Spinal cord (tissue), 10 donors: ENCODE data around the gene CUEDC2. TPM values are rescaled to one million over a fixed set of nuclear protein-coding genes. Genes with fewer than 3 reads are reported as not detected.

ENCODE experiments used
- DNase-seq, 6 donors: peaks; one replicate each; pipeline versions ENCODE4 v3.0.0 to v3.0.0-alpha.2; 2013 to 2015; ENCODE audit warnings: low spot score in 6 of 6, low read depth in 4 of 6
- H3K27ac ChIP-seq: one replicate; pipeline ENCODE4 v1.5.1; 2013; ENCODE audit warnings: low read depth, low read length, control low read depth
- H3K27me3 ChIP-seq: one replicate; pipeline ENCODE4 v1.6.1; 2013; ENCODE audit warnings: low read length; ENCODE audit not compliant: control insufficient read depth, insufficient read depth
- H3K36me3 ChIP-seq: one replicate; pipeline ENCODE4 v1.6.1; 2013; ENCODE audit warnings: low read length; ENCODE audit not compliant: control insufficient read depth, insufficient read depth
- H3K4me1 ChIP-seq: one replicate; pipeline ENCODE4 v1.6.1; 2013; ENCODE audit warnings: low read length; ENCODE audit not compliant: control insufficient read depth, insufficient read depth
- H3K4me3 ChIP-seq: one replicate; pipeline ENCODE4 v1.5.1; 2013; ENCODE audit warnings: low read depth, low read length, control low read depth
- H3K9me3 ChIP-seq: one replicate; pipeline ENCODE4 v1.6.1; 2013; ENCODE audit warnings: low read length; ENCODE audit not compliant: control insufficient read depth, insufficient read depth
- WGBS: methylation state at CpG from one replicate; pipeline ENCODE4 v1.1.5; 2013; ENCODE audit warnings: missing lambda C conversion rate; ENCODE audit not compliant: insufficient coverage; 5-methylcytosine and 5-hydroxymethylcytosine counted together
- polyA plus RNA-seq, 2 donors: library from polyadenylated mRNA; unstranded; fragments of 120-200 nt; gene quantifications; one replicate each; pipeline ENCODE4 v1.2.1, GENCODE V29; 2013; ENCODE audit not compliant: insufficient read length in 2 of 2
- small RNA-seq: library from RNA; depleted of rRNA; stranded (forward); fragments of <200 nt; gene quantifications from one replicate; pipeline ENCODE3, GENCODE V24; 2014; ENCODE audit warnings: low replicate concordance
- total RNA-seq, 2 donors: library from RNA; depleted of rRNA in 1 of 2; stranded (reverse); fragments of 120-200 nt in 1 of 2; fragments of >200 nt in 1 of 2; gene quantifications; one replicate each; pipeline versions ENCODE4 v1.2.3 to v1.2.4, GENCODE V29; 2013 to 2014
- donor health status: healthy.

The CUEDC2 gene
- total and polyA plus RNA-seq, 4 donors, result 87.2 to 168 (median 137) TPM

GRCh38 chr10:102379383-102379782 lies 53.0 kb downstream of the CUEDC2 start:
- no peaks in the 10 kb centered on the region for H3K27me3 ChIP-seq
- H3K36me3 ChIP-seq, result peaks cover 77% of the 10 kb centered on the region
- no peak for DNase-seq
- H3K9me3 ChIP-seq, result no peaks in the 10 kb centered on the region
- no peak overlapping the region for H3K27ac ChIP-seq
- no peak overlapping the region for H3K4me3 ChIP-seq
- H3K4me1 ChIP-seq, result no peaks in the 10 kb centered on the region
- 96% methylated on average over 6 of the region's 6 CpGs for WGBS

- Histone ChIP-seq H3K36me3 (peaks cover 81% of the 10 kb centered on the region), H3K27me3 (no peaks in the 10 kb centered on the region), H3K4me3 (no peak overlapping the region), H3K27ac (no peak overlapping the region), H3K4me1 (no peaks in the 10 kb centered on the region), H3K9me3 (no peaks in the 10 kb centered on the region)
- DNase-seq, result no peak
- WGBS, result 93% methylated on average over 6 of the region's 12 CpGs
Measured at GRCh38 chr10:102376901-102377300, 55.5 kb downstream of the CUEDC2 start.

- Histone ChIP-seq H3K27me3 (no peaks in the 10 kb centered on the region), H3K36me3 (peaks cover 79% of the 10 kb centered on the region), H3K4me3 (no peak overlapping the region), H3K9me3 (peaks cover 2% of the 10 kb centered on the region), H3K4me1 (no peaks in the 10 kb centered on the region), H3K27ac (no peak overlapping the region)
- DNase-seq, result no peak
- WGBS, result 71% methylated on average over 2 of the region's 2 CpGs
Measured at GRCh38 chr10:102375867-102376266, 56.5 kb downstream of the CUEDC2 start.

DNA sequence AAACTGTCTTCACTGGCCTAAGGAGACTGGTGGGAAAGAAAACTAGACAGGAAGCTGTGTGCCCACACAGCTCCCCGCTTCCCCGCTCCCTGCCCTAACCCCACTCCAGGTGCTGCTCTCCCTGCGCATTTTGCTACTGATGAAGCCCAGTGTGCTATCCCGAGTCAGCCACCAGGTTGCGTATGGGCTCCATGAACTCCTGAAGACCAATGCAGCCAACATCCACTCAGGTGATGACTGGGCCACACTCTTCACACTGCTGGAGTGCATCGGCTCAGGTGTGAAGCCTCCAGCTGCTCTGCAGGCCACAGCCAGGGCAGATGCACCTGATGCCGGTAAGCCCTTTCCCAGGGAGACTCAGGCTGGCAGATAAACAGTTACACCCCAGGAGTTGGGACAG lies 57.1 kb downstream of the CUEDC2 start:
- Histone ChIP-seq H3K27me3 (no peaks in the 10 kb centered on the region), H3K4me3 (no peak overlapping the region), H3K27ac (no peak overlapping the region), H3K4me1 (no peaks in the 10 kb centered on the region), H3K9me3 (peaks cover 6% of the 10 kb centered on the region), H3K36me3 (peaks cover 79% of the 10 kb centered on the region)
- 92% methylated on average over 7 of the region's 7 CpGs for WGBS
- DNase-seq, result no peak

Small RNAs within 50 kb of the gene (small RNA-seq; reads per million reads assigned to genes)
- 1,694 reads per million, percentile 100 among the genes with 10 or more reads in this experiment for gene MIR146B

Other genes with a start within 250 kb of the CUEDC2 start
- gene ELOVL3, start 206.3 kb downstream of the CUEDC2 start, total RNA-seq, result under 1 TPM; 0.40 to 0.50 TPM
- gene ELOVL3, start 206.3 kb downstream of the CUEDC2 start, polyA plus RNA-seq, result under 1 TPM in 1 of 2 donors, not detected in 1; 0.42 TPM
- 1 to 10 TPM in 1 of 2 donors, not detected in 1; 1.6 TPM for gene PITX3, start 191.1 kb downstream of the CUEDC2 start, total RNA-seq
- under 1 TPM; 0.14 to 0.22 TPM for gene PITX3, start 191.1 kb downstream of the CUEDC2 start, polyA plus RNA-seq
- 10 to 100 TPM; 29.0 to 35.5 TPM for gene GBF1, start 187.0 kb downstream of the CUEDC2 start, total RNA-seq
- gene GBF1, start 187.0 kb downstream of the CUEDC2 start, polyA plus RNA-seq, result 10 to 100 TPM; 59.1 to 60.4 TPM
- gene NFKB2, start 36.9 kb downstream of the CUEDC2 start, total RNA-seq, result 10 to 100 TPM in 1 of 2 donors, 1 to 10 TPM in 1; 6.4 to 16.6 TPM
- 10 to 100 TPM in 1 of 2 donors, 1 to 10 TPM in 1; 9.1 to 15.4 TPM for gene NFKB2, start 36.9 kb downstream of the CUEDC2 start, polyA plus RNA-seq
- 10 to 100 TPM; 32.7 to 39.6 TPM for gene PSD, start 13.8 kb downstream of the CUEDC2 start, total RNA-seq
- gene PSD, start 13.8 kb downstream of the CUEDC2 start, polyA plus RNA-seq, result 100 to 1,000 TPM; 132 to 151 TPM
- 10 to 100 TPM; 10.0 to 14.7 TPM for gene FBXL15, start 11.7 kb downstream of the CUEDC2 start, total RNA-seq
- gene FBXL15, start 11.7 kb downstream of the CUEDC2 start, polyA plus RNA-seq, result 10 to 100 TPM; 33.9 to 35.2 TPM
- gene C10orf95, start 19.0 kb upstream of the CUEDC2 start, total RNA-seq, result under 1 TPM in 1 of 2 donors, not detected in 1; 0.28 TPM
- gene C10orf95, start 19.0 kb upstream of the CUEDC2 start, polyA plus RNA-seq, result 1 to 10 TPM in 1 of 2 donors, under 1 TPM in 1; 0.95 to 1.7 TPM
- 100 to 1,000 TPM; 113 to 134 TPM for gene ACTR1A, start 70.1 kb upstream of the CUEDC2 start, total RNA-seq
- gene ACTR1A, start 70.1 kb upstream of the CUEDC2 start, polyA plus RNA-seq, result 100 to 1,000 TPM; 175 to 177 TPM
- gene SUFU, start 71.4 kb upstream of the CUEDC2 start, total RNA-seq, result 10 to 100 TPM in 1 of 2 donors, 1 to 10 TPM in 1; 6.8 to 11.0 TPM
- 10 to 100 TPM; 24.8 to 27.0 TPM for gene SUFU, start 71.4 kb upstream of the CUEDC2 start, polyA plus RNA-seq
- gene TRIM8, start 211.9 kb upstream of the CUEDC2 start, total RNA-seq, result 10 to 100 TPM; 42.2 to 59.8 TPM
- gene TRIM8, start 211.9 kb upstream of the CUEDC2 start, polyA plus RNA-seq, result 100 to 1,000 TPM; 144 to 156 TPM